H1 (cell line): ENCODE measurements around the gene RMRP. TPM values are rescaled to one million over a fixed set of nuclear protein-coding genes. Genes with fewer than 3 reads are reported as not detected.

Experiments
- CTCF ChIA-PET: fragments of 300-600 bp; sonication (Branson Sonifier 250); formaldehyde crosslinking; loops from one replicate; lab custom pipeline; 2021; ENCODE audit not compliant: partially characterized antibody; lab: Charles Lee
- POLR2A ChIA-PET: fragments of 300-600 bp; sonication (Branson Sonifier 250); formaldehyde crosslinking; loops from one replicate; lab custom pipeline; 2021; ENCODE audit warnings: inconsistent platforms; ENCODE audit not compliant: partially characterized antibody; lab: Charles Lee
- DNase-seq, 2 experiments: peaks; one replicate each; pipeline versions ENCODE4 v3.0.0 to v3.0.0-alpha.2; 2010 to 2022; ENCODE audit warnings: low spot score in 2 of 2, low read depth in 1 of 2, mixed read lengths in 1 of 2
- FAIRE-seq: peaks from 2 replicates; lab custom pipeline; 2011; peaks lifted over from hg19 to GRCh38; lab: Jason Lieb, UNC
- H2AFZ ChIP-seq: 2 replicates; pipeline ENCODE4 v1.8.1; 2012; ENCODE audit warnings: low read length, inconsistent platforms
- H2AK5ac ChIP-seq: 2 replicates; pipeline ENCODE4 v1.6.1; 2013; ENCODE audit warnings: low read depth, low read length
- H2BK120ac ChIP-seq: replicated peaks from 2 replicates; pipeline ENCODE3; 2013; ENCODE audit warnings: low read depth, low read length, inconsistent platforms
- H2BK12ac ChIP-seq: 2 replicates; pipeline ENCODE4 v1.6.1; 2013; ENCODE audit warnings: low read depth, low read length
- H2BK15ac ChIP-seq: 2 replicates; pipeline ENCODE4 v1.6.1; 2013; ENCODE audit warnings: low read length
- H2BK20ac ChIP-seq: 2 replicates; pipeline ENCODE4 v1.6.1; 2013; ENCODE audit warnings: low read length
- H2BK5ac ChIP-seq: 2 replicates; pipeline ENCODE4 v1.6.1; 2013; ENCODE audit warnings: low read depth, low read length
- H3K14ac ChIP-seq: 2 replicates; pipeline ENCODE4 v1.6.1; 2013; ENCODE audit warnings: inconsistent platforms; ENCODE audit not compliant: insufficient read length
- H3K18ac ChIP-seq: 2 replicates; pipeline ENCODE4 v1.6.1; 2013; ENCODE audit warnings: low read length; ENCODE audit errors: extremely low read depth
- H3K23ac ChIP-seq: 2 replicates; pipeline ENCODE4 v1.6.1; 2013; ENCODE audit warnings: inconsistent platforms; ENCODE audit not compliant: insufficient read length
- H3K23me2 ChIP-seq: 2 replicates; pipeline ENCODE4 v1.6.1; 2013; ENCODE audit warnings: low read depth, low read length
- H3K27ac ChIP-seq: 2 replicates; pipeline ENCODE4 v1.6.1; 2011; ENCODE audit warnings: low read depth, low read length, inconsistent platforms
- H3K27me3 ChIP-seq, 4 experiments: replicated peaks in 1 of 4; 1 replicate in 1 of 4; 2 replicates in 3 of 4; pipeline versions ENCODE4 v1.6.1 to v1.8.1; 2011 to 2013; ENCODE audit warnings: low read length in 3 of 4, mild to moderate bottlenecking in 3 of 4, inconsistent platforms in 2 of 4, mixed read lengths in 2 of 4, moderate library complexity in 1 of 4; ENCODE audit not compliant: control insufficient read depth in 3 of 4, insufficient read depth in 3 of 4; ENCODE audit errors: extremely low read depth in 1 of 4
- H3K36me3 ChIP-seq, 4 experiments: 2 replicates each; pipeline versions ENCODE4 v1.6.1 to v1.8.1; 2011 to 2013; ENCODE audit warnings: mild to moderate bottlenecking in 4 of 4, low read length in 3 of 4, moderate library complexity in 2 of 4, control low read depth in 1 of 4, inconsistent platforms in 1 of 4; ENCODE audit not compliant: insufficient read depth in 4 of 4, control insufficient read depth in 2 of 4
- H3K4ac ChIP-seq: replicated peaks from 2 replicates; pipeline ENCODE3; 2013; ENCODE audit warnings: low read length, low read depth, mixed read lengths, inconsistent platforms; ENCODE audit not compliant: insufficient read length
- H3K4me1 ChIP-seq, 4 experiments: replicated peaks in 1 of 4; 1 replicate in 1 of 4; 2 replicates in 3 of 4; pipeline versions ENCODE4 v1.6.1 to v1.8.1; 2011 to 2013; ENCODE audit warnings: low read length in 3 of 4, inconsistent platforms in 2 of 4, mixed read lengths in 1 of 4; ENCODE audit not compliant: insufficient read depth in 4 of 4, control insufficient read depth in 3 of 4
- H3K4me2 ChIP-seq, 2 experiments: 2 replicates each; pipeline versions ENCODE4 v1.6.1 to v1.8.1; 2011 to 2013; ENCODE audit warnings: low read depth in 2 of 2, low read length in 2 of 2, control low read depth in 1 of 2, inconsistent platforms in 1 of 2, mild to moderate bottlenecking in 1 of 2; ENCODE audit not compliant: insufficient read depth in 1 of 2
- H3K4me3 ChIP-seq, 4 experiments: fragments of 200-600, 300-600 bp in 1 of 4; sonication (generic), shearing (Covaris generic), sonication (Bioruptor Twin) in 1 of 4; 2 replicates each; pipeline versions ENCODE4 v1.5.1 to v1.8.1; 2011 to 2016; ENCODE audit warnings: low read length in 4 of 4, low read depth in 3 of 4, control low read depth in 2 of 4, inconsistent platforms in 2 of 4, mild to moderate bottlenecking in 2 of 4, mixed read lengths in 1 of 4, moderate library complexity in 1 of 4; ENCODE audit not compliant: insufficient read depth in 2 of 4; ENCODE audit errors: extremely low read depth in 1 of 4
- H3K56ac ChIP-seq: replicated peaks from 2 replicates; pipeline ENCODE3; 2013; ENCODE audit warnings: low read depth, mild to moderate bottlenecking, mixed read lengths, low read length, inconsistent platforms; ENCODE audit not compliant: insufficient read length
- H3K79me1 ChIP-seq: 2 replicates; pipeline ENCODE4 v1.6.1; 2013; ENCODE audit warnings: low read depth, low read length, control low read depth
- H3K79me2 ChIP-seq, 2 experiments: 2 replicates each; pipeline versions ENCODE4 v1.6.1 to v1.8.1; 2012 to 2013; ENCODE audit warnings: low read length in 2 of 2, mild to moderate bottlenecking in 2 of 2, inconsistent platforms in 1 of 2; ENCODE audit not compliant: insufficient read depth in 2 of 2, control insufficient read depth in 1 of 2
- H3K9ac ChIP-seq, 4 experiments: replicated peaks in 1 of 4; 1 replicate in 1 of 4; 2 replicates in 3 of 4; pipeline versions ENCODE4 v1.6.1 to v1.8.1; 2011 to 2013; ENCODE audit warnings: low read depth in 3 of 4, low read length in 3 of 4, control low read depth in 2 of 4, mild to moderate bottlenecking in 2 of 4, moderate library complexity in 2 of 4, inconsistent platforms in 1 of 4; ENCODE audit errors: extremely low read depth in 1 of 4
- H3K9me3 ChIP-seq, 2 experiments: 2 replicates each; pipeline versions ENCODE4 v1.6.1 to v1.8.1; 2012 to 2013; ENCODE audit warnings: mild to moderate bottlenecking in 2 of 2, moderate library complexity in 2 of 2, control low read depth in 1 of 2, inconsistent platforms in 1 of 2, low read depth in 1 of 2, low read length in 1 of 2, mixed read lengths in 1 of 2; ENCODE audit not compliant: insufficient read depth in 2 of 2
- H4K20me1 ChIP-seq, 2 experiments: replicated peaks in 1 of 2; 2 replicates each; pipeline versions ENCODE3 to v1.8.1; 2011 to 2013; ENCODE audit warnings: inconsistent platforms in 2 of 2, low read length in 2 of 2, mild to moderate bottlenecking in 1 of 2; ENCODE audit not compliant: insufficient read depth in 2 of 2, control insufficient read depth in 1 of 2
- H4K5ac ChIP-seq: 2 replicates; pipeline ENCODE4 v1.6.1; 2013; ENCODE audit warnings: low read length, low read depth, mixed read lengths, inconsistent platforms; ENCODE audit not compliant: insufficient read length
- H4K8ac ChIP-seq: 2 replicates; pipeline ENCODE4 v1.8.0; 2013; ENCODE audit warnings: mild to moderate bottlenecking, moderate library complexity, low read length, inconsistent platforms; ENCODE audit not compliant: insufficient read depth; ENCODE audit errors: extremely low read depth
- H4K91ac ChIP-seq: replicated peaks from 2 replicates; pipeline ENCODE3; 2013; ENCODE audit warnings: low read length, mixed read lengths, inconsistent platforms; ENCODE audit not compliant: insufficient read length
- HDAC6 ChIP-seq: IDR thresholded peaks from one replicate; pipeline ENCODE4 v1.7.1; 2012; ENCODE audit warnings: low read depth, mild to moderate bottlenecking, inconsistent platforms, low read length, moderate library complexity
- YY1 ChIP-seq: IDR thresholded peaks from 2 replicates; pipeline ENCODE4 v1.6.1; 2011; ENCODE audit warnings: low read depth, mild to moderate bottlenecking, low read length
- WGBS, 2 experiments: shearing (Covaris generic) in 1 of 2; methylation state at CpG; one replicate each; pipeline versions ENCODE4 v1.1.6 to v1.1.7; 2013 to 2015; ENCODE audit warnings: low lambda C conversion rate in 2 of 2, mixed read lengths in 2 of 2, inconsistent platforms in 1 of 2, low coverage in 1 of 2, missing lambda C conversion rate in 1 of 2; ENCODE audit not compliant: insufficient replicate concordance in 2 of 2, insufficient coverage in 1 of 2, insufficient read length in 1 of 2; ENCODE audit errors: extremely low coverage in 1 of 2, missing lambda C conversion rate in 1 of 2; 5-methylcytosine and 5-hydroxymethylcytosine counted together
- polyA plus RNA-seq, 7 experiments: library from polyadenylated mRNA; depleted of rRNA in 3 of 7; stranded (reverse) in 5 of 7; unstranded in 2 of 7; fragments of >200 nt in 5 of 7; fragments of 200-250 nt in 2 of 7; gene quantifications; 1 replicate in 5 of 7; 2 replicates in 1 of 7; 4 replicates in 1 of 7; pipeline versions ENCODE4 v1.2.1 to v1.2.3, GENCODE V29; 2011 to 2013; ENCODE audit warnings: missing spikeins in 2 of 7, mixed read lengths in 2 of 7
- total RNA-seq: library from RNA; stranded (reverse); fragmentation: NEBNext Ultra II Directional; extraction: Animal tissue kit (Norgen Biotek cat#: 25700); gene quantifications from 2 replicates; pipeline ENCODE4 v1.2.1, GENCODE V29; 2021

The RMRP gene
- total and polyA plus RNA-seq, 2 of the 8 experiments (the other 6 are each of a cell fraction or from before 2014, with no cell fraction given) = 169 to 14,987 TPM

GRCh38 chr9:35667939-35668338 lies 10.1 kb upstream of the RMRP start:
- H2BK12ac ChIP-seq = no peak overlapping the region
- H3K4ac ChIP-seq = no peak overlapping the region
- WGBS, 2 experiments = 84% methylated on average over 3 of the region's 3 CpGs; no CpG with 5 or more reads in 1 of the 2 experiments
- no peak overlapping the region for H3K9ac ChIP-seq
- no peak overlapping the region for H2BK120ac ChIP-seq
- ChIA-PET POLR2A (interaction anchor here (0.6 to 4.9 kb wide), 3 partner anchors 11 to 1082 kb away, joined by 3 to 65 read pairs (median 5); partner anchors contain the start of genes CCDC107, RMRP and TPM2), CTCF (interaction anchor here (1.1 to 15.9 kb wide), 3 partner anchors 8 to 61 kb away, joined by 3 to 347 read pairs (median 170); partner anchors contain the start of genes CREB3, TLN1 and TPM2)
- no peak overlapping the region for H3K27ac ChIP-seq
- TF ChIP-seq HDAC6 = no peak
- TF ChIP-seq YY1 = peak; percentile 65; the same call in 1 of the 2 replicates
- no peak overlapping the region for H2BK15ac ChIP-seq
- H3K36me3 ChIP-seq = peaks cover 0 to 9% (median 2%) of the 10 kb centered on the region in 4 experiments; a peak in 2 of 8 replicates
- H3K14ac ChIP-seq = no peak overlapping the region
- no peaks in the 10 kb centered on the region for H3K79me1 ChIP-seq
- H4K8ac ChIP-seq = no peak overlapping the region
- H3K27me3 ChIP-seq = no peaks in the 10 kb centered on the region; a peak in 1 of 7 replicates
- H3K4me3 ChIP-seq = no peak overlapping the region
- no peak overlapping the region for H3K18ac ChIP-seq
- peaks cover 4% of the 10 kb centered on the region; the same call in 1 of the 2 replicates for H3K23me2 ChIP-seq
- H2AFZ ChIP-seq = no peak overlapping the region
- no peak overlapping the region for H3K4me2 ChIP-seq
- peaks cover 0 to 5% (median 1%) of the 10 kb centered on the region in 4 experiments; a peak in 5 of 7 replicates for H3K4me1 ChIP-seq
- no peaks in the 10 kb centered on the region; a peak in 1 of 4 replicates for H3K79me2 ChIP-seq
- no peak overlapping the region for H2AK5ac ChIP-seq
- H3K23ac ChIP-seq = no peak overlapping the region
- no peak overlapping the region for H2BK20ac ChIP-seq
- no peak for DNase-seq
- no peak for FAIRE-seq
- H4K91ac ChIP-seq = no peak overlapping the region
- no peaks in the 10 kb centered on the region for H3K9me3 ChIP-seq
- no peaks in the 10 kb centered on the region for H4K20me1 ChIP-seq
- no peak overlapping the region for H3K56ac ChIP-seq
- no peak overlapping the region for H2BK5ac ChIP-seq
- no peak overlapping the region for H4K5ac ChIP-seq
